ENCODE results near the gene SPATA20.

DNA sequence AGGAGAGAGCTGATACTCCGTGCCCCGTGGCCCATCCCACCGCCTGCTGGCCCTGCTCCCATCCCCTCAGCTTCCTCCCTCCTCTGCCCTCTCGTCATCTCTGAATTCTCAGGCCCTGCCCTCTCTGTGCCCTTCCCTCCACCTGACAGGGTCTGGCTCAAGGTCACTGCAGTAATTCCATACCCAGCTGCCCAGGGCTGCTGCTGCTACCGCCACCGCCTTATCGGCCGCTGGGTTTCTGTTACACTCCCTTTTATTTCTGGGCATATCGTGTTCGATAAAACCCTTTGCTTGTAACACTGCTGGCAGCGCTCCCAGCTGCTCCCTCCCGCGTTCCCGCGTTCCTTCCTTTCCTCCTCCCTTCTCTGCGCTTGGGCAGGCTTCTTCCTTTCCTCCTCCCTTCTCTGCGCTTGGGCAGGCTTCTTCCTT is 13.2 kb upstream of the SPATA20 start:
- TF ChIP-seq, protein P1, sequence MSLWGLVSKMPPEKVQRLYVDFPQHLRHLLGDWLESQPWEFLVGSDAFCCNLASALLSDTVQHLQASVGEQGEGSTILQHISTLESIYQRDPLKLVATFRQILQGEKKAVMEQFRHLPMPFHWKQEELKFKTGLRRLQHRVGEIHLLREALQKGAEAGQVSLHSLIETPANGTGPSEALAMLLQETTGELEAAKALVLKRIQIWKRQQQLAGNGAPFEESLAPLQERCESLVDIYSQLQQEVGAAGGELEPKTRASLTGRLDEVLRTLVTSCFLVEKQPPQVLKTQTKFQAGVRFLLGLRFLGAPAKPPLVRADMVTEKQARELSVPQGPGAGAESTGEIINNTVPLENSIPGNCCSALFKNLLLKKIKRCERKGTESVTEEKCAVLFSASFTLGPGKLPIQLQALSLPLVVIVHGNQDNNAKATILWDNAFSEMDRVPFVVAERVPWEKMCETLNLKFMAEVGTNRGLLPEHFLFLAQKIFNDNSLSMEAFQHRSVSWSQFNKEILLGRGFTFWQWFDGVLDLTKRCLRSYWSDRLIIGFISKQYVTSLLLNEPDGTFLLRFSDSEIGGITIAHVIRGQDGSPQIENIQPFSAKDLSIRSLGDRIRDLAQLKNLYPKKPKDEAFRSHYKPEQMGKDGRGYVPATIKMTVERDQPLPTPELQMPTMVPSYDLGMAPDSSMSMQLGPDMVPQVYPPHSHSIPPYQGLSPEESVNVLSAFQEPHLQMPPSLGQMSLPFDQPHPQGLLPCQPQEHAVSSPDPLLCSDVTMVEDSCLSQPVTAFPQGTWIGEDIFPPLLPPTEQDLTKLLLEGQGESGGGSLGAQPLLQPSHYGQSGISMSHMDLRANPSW (CRISPR knock-in tag; conservative IDR thresholded peaks at IDR 0.05; ENCODE audit: low read depth) = no peak
- TF ChIP-seq MXD4 (CRISPR knock-in tag; IDR thresholded peaks at IDR 0.05; ENCODE audit: borderline replicate concordance) = no peak
- TF ChIP-seq, protein P2, sequence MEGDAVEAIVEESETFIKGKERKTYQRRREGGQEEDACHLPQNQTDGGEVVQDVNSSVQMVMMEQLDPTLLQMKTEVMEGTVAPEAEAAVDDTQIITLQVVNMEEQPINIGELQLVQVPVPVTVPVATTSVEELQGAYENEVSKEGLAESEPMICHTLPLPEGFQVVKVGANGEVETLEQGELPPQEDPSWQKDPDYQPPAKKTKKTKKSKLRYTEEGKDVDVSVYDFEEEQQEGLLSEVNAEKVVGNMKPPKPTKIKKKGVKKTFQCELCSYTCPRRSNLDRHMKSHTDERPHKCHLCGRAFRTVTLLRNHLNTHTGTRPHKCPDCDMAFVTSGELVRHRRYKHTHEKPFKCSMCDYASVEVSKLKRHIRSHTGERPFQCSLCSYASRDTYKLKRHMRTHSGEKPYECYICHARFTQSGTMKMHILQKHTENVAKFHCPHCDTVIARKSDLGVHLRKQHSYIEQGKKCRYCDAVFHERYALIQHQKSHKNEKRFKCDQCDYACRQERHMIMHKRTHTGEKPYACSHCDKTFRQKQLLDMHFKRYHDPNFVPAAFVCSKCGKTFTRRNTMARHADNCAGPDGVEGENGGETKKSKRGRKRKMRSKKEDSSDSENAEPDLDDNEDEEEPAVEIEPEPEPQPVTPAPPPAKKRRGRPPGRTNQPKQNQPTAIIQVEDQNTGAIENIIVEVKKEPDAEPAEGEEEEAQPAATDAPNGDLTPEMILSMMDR (IDR thresholded peaks at IDR 0.05) = no peak
- no peak for TF ChIP-seq SMAD3 (CRISPR knock-in tag; IDR thresholded peaks at IDR 0.05; ENCODE audit: borderline replicate concordance)
- TF ChIP-seq, protein P3, sequence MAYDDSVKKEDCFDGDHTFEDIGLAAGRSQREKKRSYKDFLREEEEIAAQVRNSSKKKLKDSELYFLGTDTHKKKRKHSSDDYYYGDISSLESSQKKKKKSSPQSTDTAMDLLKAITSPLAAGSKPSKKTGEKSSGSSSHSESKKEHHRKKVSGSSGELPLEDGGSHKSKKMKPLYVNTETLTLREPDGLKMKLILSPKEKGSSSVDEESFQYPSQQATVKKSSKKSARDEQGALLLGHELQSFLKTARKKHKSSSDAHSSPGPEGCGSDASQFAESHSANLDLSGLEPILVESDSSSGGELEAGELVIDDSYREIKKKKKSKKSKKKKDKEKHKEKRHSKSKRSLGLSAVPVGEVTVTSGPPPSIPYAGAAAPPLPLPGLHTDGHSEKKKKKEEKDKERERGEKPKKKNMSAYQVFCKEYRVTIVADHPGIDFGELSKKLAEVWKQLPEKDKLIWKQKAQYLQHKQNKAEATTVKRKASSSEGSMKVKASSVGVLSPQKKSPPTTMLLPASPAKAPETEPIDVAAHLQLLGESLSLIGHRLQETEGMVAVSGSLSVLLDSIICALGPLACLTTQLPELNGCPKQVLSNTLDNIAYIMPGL (CRISPR knock-in tag; IDR thresholded peaks at IDR 0.05) = no peak
- TF ChIP-seq, protein P4, sequence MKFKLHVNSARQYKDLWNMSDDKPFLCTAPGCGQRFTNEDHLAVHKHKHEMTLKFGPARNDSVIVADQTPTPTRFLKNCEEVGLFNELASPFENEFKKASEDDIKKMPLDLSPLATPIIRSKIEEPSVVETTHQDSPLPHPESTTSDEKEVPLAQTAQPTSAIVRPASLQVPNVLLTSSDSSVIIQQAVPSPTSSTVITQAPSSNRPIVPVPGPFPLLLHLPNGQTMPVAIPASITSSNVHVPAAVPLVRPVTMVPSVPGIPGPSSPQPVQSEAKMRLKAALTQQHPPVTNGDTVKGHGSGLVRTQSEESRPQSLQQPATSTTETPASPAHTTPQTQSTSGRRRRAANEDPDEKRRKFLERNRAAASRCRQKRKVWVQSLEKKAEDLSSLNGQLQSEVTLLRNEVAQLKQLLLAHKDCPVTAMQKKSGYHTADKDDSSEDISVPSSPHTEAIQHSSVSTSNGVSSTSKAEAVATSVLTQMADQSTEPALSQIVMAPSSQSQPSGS (CRISPR knock-in tag; IDR thresholded peaks at IDR 0.05; ENCODE audit: borderline replicate concordance, low read depth) = no peak
- TF ChIP-seq SP1 (CRISPR knock-in tag; conservative IDR thresholded peaks at IDR 0.05) = 0 out of 2 replicates have a peak, but pooled peaks have one; percentile 40
- TF ChIP-seq OVOL2 (CRISPR knock-in tag; IDR thresholded peaks at IDR 0.05; ENCODE audit: borderline replicate concordance) = no peak
